CD8-positive, alpha-beta memory T cell (primary cell): Measurements from ENCODE around the gene ARHGEF28. TPM values are rescaled to one million over a fixed set of nuclear protein-coding genes. Genes with fewer than 3 reads are reported as not detected.

Source experiments
- CTCF ChIA-PET: fragments of 350-600 bp; sonication (Branson Sonifier 250); formaldehyde crosslinking; loops from one replicate; lab custom pipeline; 2021; ENCODE audit warnings: antibody characterized with exemption; lab: Charles Lee
- POLR2A ChIA-PET: fragments of 350-600 bp; sonication (Branson Sonifier 250); formaldehyde crosslinking; loops from one replicate; lab custom pipeline; 2021; ENCODE audit warnings: antibody characterized with exemption; lab: Charles Lee
- DNase-seq, 5 donors: peaks; one replicate each; pipeline versions ENCODE4 v3.0.0 to v3.0.0-alpha.2; 2020 to 2022; ENCODE audit warnings: mixed read lengths in 1 of 5
- H3K27ac ChIP-seq: one replicate; pipeline ENCODE4 v1.7.0; 2013; ENCODE audit warnings: low read depth, mild to moderate bottlenecking, low read length, moderate library complexity
- H3K27me3 ChIP-seq: 2 replicates; pipeline ENCODE4 v1.7.0; 2013; ENCODE audit warnings: low read length, mild to moderate bottlenecking; ENCODE audit not compliant: insufficient read depth, poor library complexity, severe bottlenecking
- H3K36me3 ChIP-seq: 2 replicates; pipeline ENCODE4 v1.7.0; 2013; ENCODE audit warnings: mild to moderate bottlenecking, low read length, moderate library complexity; ENCODE audit not compliant: insufficient read depth
- H3K4me1 ChIP-seq: 2 replicates; pipeline ENCODE4 v1.7.0; 2013; ENCODE audit warnings: mild to moderate bottlenecking, low read length, moderate library complexity; ENCODE audit not compliant: insufficient read depth
- H3K4me3 ChIP-seq: 2 replicates; pipeline ENCODE4 v1.7.0; 2013; ENCODE audit warnings: mild to moderate bottlenecking, low read length
- H3K9me3 ChIP-seq: 2 replicates; pipeline ENCODE4 v1.7.0; 2013; ENCODE audit warnings: mild to moderate bottlenecking, low read length
- H3K27ac Mint-ChIP-seq, 8 donors: one replicate each; pipeline ENCODE4 v1.8.0; 2020 to 2021; ENCODE audit warnings: mixed read lengths in 8 of 8, mild to moderate bottlenecking in 6 of 8, inconsistent platforms in 3 of 8, moderate library complexity in 3 of 8
- H3K27me3 Mint-ChIP-seq, 2 donors: one replicate each; pipeline ENCODE4 v1.8.0; 2020 to 2021; ENCODE audit warnings: mixed read lengths in 2 of 2, mild to moderate bottlenecking in 1 of 2, moderate library complexity in 1 of 2
- H3K36me3 Mint-ChIP-seq, 3 donors: one replicate each; pipeline ENCODE4 v1.8.0; 2020 to 2021; ENCODE audit warnings: mixed read lengths in 3 of 3, inconsistent platforms in 1 of 3, mild to moderate bottlenecking in 1 of 3
- H3K4me1 Mint-ChIP-seq, 3 donors: one replicate each; pipeline ENCODE4 v1.8.0; 2020 to 2021; ENCODE audit warnings: mixed read lengths in 3 of 3, inconsistent platforms in 1 of 3, mild to moderate bottlenecking in 1 of 3
- H3K4me3 Mint-ChIP-seq, 7 donors: one replicate each; pipeline ENCODE4 v1.8.0; 2020 to 2021; ENCODE audit warnings: mixed read lengths in 7 of 7, mild to moderate bottlenecking in 6 of 7, moderate library complexity in 4 of 7, inconsistent platforms in 2 of 7
- H3K9me3 Mint-ChIP-seq, 5 donors: one replicate each; pipeline ENCODE4 v1.8.0; 2020 to 2022; ENCODE audit warnings: mixed read lengths in 5 of 5, mild to moderate bottlenecking in 3 of 5, moderate library complexity in 2 of 5, inconsistent platforms in 1 of 5
- polyA plus RNA-seq: library from polyadenylated mRNA; unstranded; fragments of 300-500 nt; fragmentation: Illumina TruSeq; gene quantifications from one replicate; pipeline ENCODE4 v1.2.3, GENCODE V29; 2021
- total RNA-seq, 2 experiments: library from RNA; stranded (reverse); gene quantifications; one replicate each; pipeline ENCODE4 v1.2.3, GENCODE V29; 2021

The ARHGEF28 gene
- total and polyA plus RNA-seq, 3 experiments from 2014 or later = 0.24 to 0.28 (median 0.27) TPM

DNA sequence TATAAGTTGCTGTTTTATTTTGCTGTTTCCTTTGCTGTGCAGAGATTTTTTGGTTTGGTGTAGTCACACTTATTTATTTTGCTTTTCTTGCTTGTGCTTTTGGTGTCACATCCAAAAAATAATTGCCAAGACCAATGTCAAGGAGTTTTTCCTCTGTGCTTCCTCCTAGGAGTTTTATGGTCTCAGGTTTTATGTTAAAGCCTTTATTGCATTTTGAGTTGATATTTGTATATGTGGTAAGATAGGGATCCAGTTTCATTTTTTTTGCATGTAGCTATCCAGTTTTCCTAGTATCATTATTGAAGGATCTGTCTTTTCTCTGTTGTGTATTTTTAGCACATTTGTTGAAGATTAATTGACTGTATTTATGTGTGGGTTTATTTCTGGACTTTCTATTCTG, 210.6 kb downstream of the ARHGEF28 start:
- ChIA-PET POLR2A (interaction anchor here (0.6 kb wide), 1 partner anchor 772 kb away, joined by 3 read pairs; no protein-coding TSS in a partner anchor), CTCF (no interaction called here)
- no peak overlapping the region for H3K27ac ChIP-seq
- Mint-ChIP-seq H3K9me3 (peaks cover 0 to 6% (median 2%) of the 10 kb centered on the region in 5 donors), H3K27ac (no peak overlapping the region), H3K27me3 (peaks cover 8 to 20% of the 10 kb centered on the region in 2 donors), H3K4me3 (no peak overlapping the region), H3K36me3 (no peaks in the 10 kb centered on the region), H3K4me1 (no peaks in the 10 kb centered on the region)
- H3K4me1 ChIP-seq = no peaks in the 10 kb centered on the region
- no peaks in the 10 kb centered on the region for H3K9me3 ChIP-seq
- H3K27me3 ChIP-seq = no peaks in the 10 kb centered on the region
- H3K4me3 ChIP-seq = no peak overlapping the region
- DNase-seq = no peak
- no peaks in the 10 kb centered on the region for H3K36me3 ChIP-seq

DNA sequence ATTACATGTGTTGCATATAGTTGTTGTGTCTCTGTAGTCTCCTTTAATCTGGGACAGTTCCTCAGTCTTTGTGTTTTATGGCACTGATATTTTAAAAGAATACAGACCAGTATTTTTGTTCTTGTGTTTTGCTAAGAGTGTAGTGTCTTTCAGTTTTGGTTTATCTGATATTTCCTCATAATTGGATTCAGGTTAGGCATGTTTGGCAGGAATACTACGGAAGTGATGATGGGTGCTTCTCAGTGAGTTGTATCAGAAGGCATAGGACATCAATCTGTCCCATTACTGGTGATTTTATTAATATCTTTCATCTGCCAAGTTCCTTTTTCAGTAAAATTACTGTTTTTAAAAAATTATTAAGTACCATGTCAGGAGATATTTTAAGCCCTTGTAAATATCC, 212.9 kb downstream of the ARHGEF28 start:
- ChIA-PET CTCF (no interaction called here), POLR2A (no interaction called here)
- no peak for DNase-seq
- Histone ChIP-seq H3K9me3 (no peaks in the 10 kb centered on the region), H3K4me3 (no peak overlapping the region), H3K36me3 (no peaks in the 10 kb centered on the region), H3K27me3 (no peaks in the 10 kb centered on the region), H3K4me1 (no peaks in the 10 kb centered on the region), H3K27ac (no peak overlapping the region)
- Mint-ChIP-seq H3K4me1 (no peaks in the 10 kb centered on the region), H3K27ac (no peak overlapping the region), H3K4me3 (no peak overlapping the region), H3K27me3 (peaks cover 8 to 20% of the 10 kb centered on the region in 2 donors), H3K9me3 (peaks cover 0 to 6% (median 2%) of the 10 kb centered on the region in 5 donors), H3K36me3 (no peaks in the 10 kb centered on the region)

DNA sequence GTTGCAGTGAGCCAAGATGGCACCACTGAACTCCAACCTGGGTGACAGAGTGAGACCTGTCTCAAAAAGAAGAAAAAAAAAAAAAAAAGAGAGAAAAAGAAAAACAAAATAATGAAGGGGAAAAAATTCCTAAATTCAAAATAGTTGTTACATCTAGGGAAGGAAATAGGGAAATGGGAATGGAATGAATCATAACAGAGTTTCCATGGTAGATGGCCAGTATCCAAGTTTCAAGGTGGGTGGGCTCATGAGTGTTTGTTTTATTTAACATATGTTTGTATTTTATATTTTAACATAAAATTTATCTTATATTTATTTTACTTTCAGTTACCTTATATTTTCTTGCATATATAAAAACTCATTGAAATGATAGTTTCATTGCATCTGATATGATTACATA, 215.6 kb downstream of the ARHGEF28 start:
- ChIA-PET CTCF (no interaction called here), POLR2A (no interaction called here)
- no peak overlapping the region for H3K4me3 ChIP-seq
- H3K4me1 ChIP-seq = no peaks in the 10 kb centered on the region
- no peaks in the 10 kb centered on the region for H3K9me3 ChIP-seq
- Mint-ChIP-seq H3K9me3 (peaks cover 0 to 6% (median 1%) of the 10 kb centered on the region in 5 donors), H3K4me1 (no peaks in the 10 kb centered on the region), H3K27ac (no peak overlapping the region), H3K27me3 (peaks cover 5 to 18% of the 10 kb centered on the region in 2 donors), H3K36me3 (no peaks in the 10 kb centered on the region), H3K4me3 (no peak overlapping the region)
- H3K27ac ChIP-seq = no peak overlapping the region
- no peak for DNase-seq
- no peaks in the 10 kb centered on the region for H3K36me3 ChIP-seq
- no peaks in the 10 kb centered on the region for H3K27me3 ChIP-seq

DNA sequence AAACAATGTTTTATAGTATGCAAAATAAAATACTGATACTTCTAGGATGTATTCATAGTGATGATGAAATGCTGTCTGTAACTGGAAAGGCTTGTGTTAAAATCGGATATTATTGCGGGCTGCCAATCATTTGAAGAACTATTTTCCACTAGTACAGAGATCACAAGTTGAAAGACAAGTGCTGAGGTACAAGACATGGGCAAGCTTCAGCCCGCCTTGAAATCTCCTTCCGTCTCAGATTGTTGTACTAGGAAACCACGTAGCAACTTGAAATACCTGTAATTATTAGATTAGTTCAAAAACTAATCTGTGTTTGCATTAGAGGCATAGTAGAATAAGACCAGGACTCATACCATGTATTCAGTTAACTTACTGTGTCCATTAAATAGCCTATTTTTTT, 218.2 kb downstream of the ARHGEF28 start:
- DNase-seq = no peak
- peaks cover 4 to 14% of the 10 kb centered on the region in 2 donors for H3K27me3 Mint-ChIP-seq
- POLR2A ChIA-PET = no interaction called here

DNA sequence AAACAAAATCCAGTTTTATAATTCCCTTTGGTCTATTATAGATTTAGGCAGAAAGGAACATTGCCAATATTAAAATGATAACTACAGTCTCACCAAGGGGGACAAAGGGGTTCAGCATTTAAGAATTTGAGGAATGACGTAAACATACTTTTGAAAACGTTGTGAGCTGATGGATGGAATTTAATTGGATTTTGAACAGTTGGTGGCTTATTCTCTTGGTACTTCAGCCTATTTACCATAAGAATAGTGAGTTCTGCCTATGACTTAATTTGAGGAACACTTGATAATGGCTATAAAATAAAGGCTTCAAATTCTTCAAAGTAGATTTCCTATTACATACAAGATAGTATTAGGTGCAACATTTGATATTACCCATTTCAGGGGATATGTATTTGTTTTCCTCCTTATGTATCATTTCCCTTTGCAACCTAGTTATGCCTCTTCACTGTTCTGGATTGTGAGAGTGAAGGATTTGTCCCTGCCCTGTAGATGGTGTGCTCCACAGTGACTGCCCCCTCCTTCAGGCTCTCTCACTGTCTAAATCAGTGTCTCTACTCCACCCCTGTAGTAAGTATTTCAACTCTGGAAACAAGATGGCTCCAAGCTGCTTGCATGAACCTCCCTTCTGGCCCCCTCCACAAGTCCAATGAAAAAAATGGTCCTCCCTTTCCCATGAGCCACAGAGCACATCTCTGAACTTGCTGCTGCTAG, 225.6 kb downstream of the ARHGEF28 start:
- no peak overlapping the region for H3K4me3 Mint-ChIP-seq

More for the DNA sequence above, 218.2 kb downstream of the ARHGEF28 start:
- no peak overlapping the region for H3K4me3 ChIP-seq
- H3K27ac Mint-ChIP-seq = no peak overlapping the region
- H3K4me1 Mint-ChIP-seq = no peaks in the 10 kb centered on the region
- H3K27me3 ChIP-seq = no peaks in the 10 kb centered on the region
- CTCF ChIA-PET = no interaction called here
- no peaks in the 10 kb centered on the region for H3K36me3 ChIP-seq
- H3K36me3 Mint-ChIP-seq = no peaks in the 10 kb centered on the region
- H3K4me3 Mint-ChIP-seq = no peak overlapping the region
- H3K27ac ChIP-seq = no peak overlapping the region
- peaks cover 0 to 1% (median 0%) of the 10 kb centered on the region in 5 donors for H3K9me3 Mint-ChIP-seq
- no peaks in the 10 kb centered on the region for H3K4me1 ChIP-seq
- no peaks in the 10 kb centered on the region for H3K9me3 ChIP-seq

DNA sequence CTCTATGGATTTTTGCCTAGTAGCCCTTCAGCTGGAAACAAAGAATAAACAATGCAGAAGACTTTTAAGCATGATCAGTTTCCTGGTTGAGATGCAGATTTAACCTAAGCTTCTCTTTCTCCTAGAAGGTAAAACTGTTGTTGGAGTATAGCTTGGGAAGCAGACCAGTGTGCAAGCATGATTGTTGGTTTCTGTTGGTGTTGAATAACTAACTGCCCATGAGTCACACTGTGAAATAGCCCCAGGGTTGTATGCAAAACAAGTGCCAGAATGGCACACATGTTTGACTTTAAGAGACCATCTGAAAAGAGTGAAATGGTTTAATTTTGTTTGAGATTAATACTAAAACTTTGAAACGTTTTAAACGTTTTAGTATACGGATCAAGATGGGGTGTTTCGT, 227.1 kb downstream of the ARHGEF28 start:
- H3K9me3 Mint-ChIP-seq = no peaks in the 10 kb centered on the region
- no peak overlapping the region for H3K4me3 ChIP-seq
- no peak overlapping the region for H3K27ac Mint-ChIP-seq
- H3K4me1 ChIP-seq = no peaks in the 10 kb centered on the region
- no peaks in the 10 kb centered on the region for H3K27me3 ChIP-seq
- H3K36me3 ChIP-seq = no peaks in the 10 kb centered on the region
- H3K27me3 Mint-ChIP-seq = peaks cover 7% of the 10 kb centered on the region in 2 donors
- CTCF ChIA-PET = no interaction called here
- POLR2A ChIA-PET = no interaction called here
- H3K36me3 Mint-ChIP-seq = no peaks in the 10 kb centered on the region
- no peak overlapping the region for H3K27ac ChIP-seq
- DNase-seq = no peak
- H3K9me3 ChIP-seq = no peaks in the 10 kb centered on the region
- H3K4me3 Mint-ChIP-seq = no peak overlapping the region
- H3K4me1 Mint-ChIP-seq = no peaks in the 10 kb centered on the region

More for the DNA sequence above, 225.6 kb downstream of the ARHGEF28 start:
- no peaks in the 10 kb centered on the region for H3K36me3 Mint-ChIP-seq
- H3K27ac ChIP-seq = no peak overlapping the region
- no peaks in the 10 kb centered on the region for H3K27me3 ChIP-seq
- ChIA-PET CTCF (interaction anchor here (1.1 kb wide), 1 partner anchor 12 kb away, joined by 3 read pairs; no protein-coding TSS in a partner anchor), POLR2A (no interaction called here)
- peaks cover 5 to 7% of the 10 kb centered on the region in 2 donors for H3K27me3 Mint-ChIP-seq
- H3K4me3 ChIP-seq = no peak overlapping the region
- no peak for DNase-seq
- H3K4me1 ChIP-seq = no peaks in the 10 kb centered on the region
- H3K36me3 ChIP-seq = no peaks in the 10 kb centered on the region
- H3K9me3 ChIP-seq = no peaks in the 10 kb centered on the region
- no peaks in the 10 kb centered on the region for H3K9me3 Mint-ChIP-seq
- H3K27ac Mint-ChIP-seq = no peak overlapping the region
- H3K4me1 Mint-ChIP-seq = no peaks in the 10 kb centered on the region

DNA sequence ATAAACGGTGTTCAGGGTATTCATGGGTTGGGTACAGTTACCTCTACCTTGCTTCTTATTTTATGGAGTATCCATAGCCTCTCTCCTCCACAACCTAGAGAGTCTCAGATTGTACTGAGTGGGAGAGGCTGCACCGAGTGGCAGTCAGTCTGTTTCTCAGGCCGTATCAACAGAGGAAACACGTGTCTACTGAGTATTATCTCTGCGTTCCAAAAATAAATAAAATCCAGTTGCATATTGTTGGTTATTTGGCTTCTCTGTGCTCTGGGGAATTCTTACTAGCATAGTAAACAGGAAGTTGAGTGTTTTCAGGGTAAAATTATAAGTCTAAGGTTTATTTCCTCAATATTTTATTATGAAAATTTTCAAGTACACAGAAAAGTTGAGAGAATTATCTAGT, 231.0 kb downstream of the ARHGEF28 start:
- Mint-ChIP-seq H3K27ac (no peak overlapping the region), H3K9me3 (no peaks in the 10 kb centered on the region), H3K4me1 (no peaks in the 10 kb centered on the region), H3K27me3 (peaks cover 1 to 15% of the 10 kb centered on the region in 2 donors), H3K36me3 (no peaks in the 10 kb centered on the region), H3K4me3 (no peak overlapping the region)
- no peak for DNase-seq
- Histone ChIP-seq H3K27me3 (no peaks in the 10 kb centered on the region), H3K4me1 (no peaks in the 10 kb centered on the region), H3K9me3 (no peaks in the 10 kb centered on the region), H3K36me3 (no peaks in the 10 kb centered on the region), H3K4me3 (no peak overlapping the region), H3K27ac (no peak overlapping the region)
- ChIA-PET POLR2A (no interaction called here), CTCF (no interaction called here)

DNA sequence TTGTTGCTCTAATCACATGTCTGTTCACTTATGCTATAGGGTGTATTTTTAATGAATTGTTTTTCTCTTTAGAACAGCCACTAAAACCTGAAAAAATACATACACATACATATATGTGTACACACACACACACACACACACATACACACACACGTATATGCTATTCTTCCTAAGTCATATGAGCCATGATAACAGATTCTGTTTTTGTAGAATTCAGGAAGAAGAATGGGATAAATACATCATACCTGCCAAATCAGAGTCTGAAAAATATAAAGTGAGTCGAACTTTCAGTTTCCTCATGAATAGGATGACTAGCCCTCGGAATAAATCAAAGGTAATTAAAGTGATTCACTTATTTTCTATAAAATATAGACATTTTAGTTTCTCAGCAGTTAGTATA, 231.4 kb downstream of the ARHGEF28 start:
- Histone ChIP-seq H3K4me3 (no peak overlapping the region), H3K9me3 (no peaks in the 10 kb centered on the region), H3K36me3 (no peaks in the 10 kb centered on the region), H3K4me1 (no peaks in the 10 kb centered on the region), H3K27ac (no peak overlapping the region), H3K27me3 (no peaks in the 10 kb centered on the region)
- H3K4me3 Mint-ChIP-seq = no peak overlapping the region
- H3K27ac Mint-ChIP-seq = no peak overlapping the region
- H3K4me1 Mint-ChIP-seq = no peaks in the 10 kb centered on the region
- peaks cover 1 to 13% of the 10 kb centered on the region in 2 donors for H3K27me3 Mint-ChIP-seq
- ChIA-PET POLR2A (no interaction called here), CTCF (no interaction called here)
- no peak for DNase-seq
- H3K9me3 Mint-ChIP-seq = no peaks in the 10 kb centered on the region
- no peaks in the 10 kb centered on the region for H3K36me3 Mint-ChIP-seq
